ENCODE measurements around the gene MLKL. TPM values are rescaled to one million over a fixed set of nuclear protein-coding genes. Genes with fewer than 3 reads are reported as not detected.

Gene MLKL
- total RNA-seq, 1 experiment from 2014 or later: 4.3 TPM

GRCh38 chr16:74682556-74682955 is 18.1 kb downstream of the MLKL start (continued):
- TF ChIP-seq CDX4 (CRISPR knock-in tag; IDR thresholded peaks at IDR 0.05; ENCODE audit: borderline replicate concordance): no peak
- TF ChIP-seq ATF2 (CRISPR knock-in tag; IDR thresholded peaks at IDR 0.05; ENCODE audit: borderline replicate concordance, low read depth): no peak
- no peak for TF ChIP-seq TEAD1 (CRISPR knock-in tag; IDR thresholded peaks at IDR 0.05)
- no peak for TF ChIP-seq CBFB (CRISPR knock-in tag; IDR thresholded peaks at IDR 0.05; ENCODE audit: low read depth)
- no peak for TF ChIP-seq SMAD3 (CRISPR knock-in tag; IDR thresholded peaks at IDR 0.05; ENCODE audit: borderline replicate concordance)
- no peak for TF ChIP-seq FOXP1 (CRISPR knock-in tag; IDR thresholded peaks at IDR 0.05; ENCODE audit: borderline replicate concordance)

- DNase-seq (ENCODE audit: low spot score) (no peak), ATAC-seq (no peak)
- Mint-ChIP-seq H3K4me1 (peaks cover 9% of the 10 kb centered on the region), H3K27ac (no peak overlapping the region; the same call in 1 of the 2 replicates), H3K9me3 (no peaks in the 10 kb centered on the region), H3K27me3 (ENCODE audit: low read depth) (no peaks in the 10 kb centered on the region), H3K4me3 (no peak overlapping the region), H3K36me3 (no peaks in the 10 kb centered on the region)
- no peak for TF ChIP-seq IRF1 (CRISPR knock-in tag; IDR thresholded peaks at IDR 0.05)
- ChIA-PET POLR2A (no interaction called here), CTCF (interaction anchor here (4.7 kb wide), 1 partner anchor 13 kb away, joined by 35 read pairs; the partner anchor contains the start of gene RFWD3)
Observed at GRCh38 chr16:74680681-74681080, 20.0 kb downstream of the MLKL start.

GRCh38 chr16:74679983-74680382 is 20.7 kb downstream of the MLKL start:
- H3K9me3 Mint-ChIP-seq: no peaks in the 10 kb centered on the region
- H3K4me1 Mint-ChIP-seq: peaks cover 9% of the 10 kb centered on the region
- POLR2A ChIA-PET: interaction anchor here (0.9 kb wide), 1 partner anchor 13 kb away, joined by 7 read pairs; the partner anchor contains the start of gene RFWD3
- CTCF ChIA-PET: interaction anchor here (4.7 kb wide), 1 partner anchor 12 kb away, joined by 35 read pairs; the partner anchor contains the start of gene RFWD3
- H3K27ac Mint-ChIP-seq: no peak overlapping the region
- TF ChIP-seq SOX15 (CRISPR knock-in tag; IDR thresholded peaks at IDR 0.05) (no peak), USF1 (CRISPR knock-in tag; IDR thresholded peaks at IDR 0.05) (no peak), ZNF416 (CRISPR knock-in tag; IDR thresholded peaks at IDR 0.05) (no peak), TCF7 (CRISPR knock-in tag; IDR thresholded peaks at IDR 0.05; ENCODE audit: low read depth) (no peak), ERG (CRISPR knock-in tag; IDR thresholded peaks at IDR 0.05) (no peak), ZBTB21 (CRISPR knock-in tag; IDR thresholded peaks at IDR 0.05; ENCODE audit: borderline replicate concordance) (no peak), NR1H2 (CRISPR knock-in tag; IDR thresholded peaks at IDR 0.05) (no peak), NR2C2 (CRISPR knock-in tag; IDR thresholded peaks at IDR 0.05) (no peak), MXD4 (CRISPR knock-in tag; IDR thresholded peaks at IDR 0.05; ENCODE audit: borderline replicate concordance) (no peak), FOXK1 (CRISPR knock-in tag; IDR thresholded peaks at IDR 0.05) (no peak), E2F1 (CRISPR knock-in tag; IDR thresholded peaks at IDR 0.05) (no peak), ZMAT4 (CRISPR knock-in tag; IDR thresholded peaks at IDR 0.05) (no peak), NFYB (CRISPR knock-in tag; conservative IDR thresholded peaks at IDR 0.05; ENCODE audit: low read depth) (no peak), GABPB1 (CRISPR knock-in tag; IDR thresholded peaks at IDR 0.05) (no peak)
- H3K4me3 Mint-ChIP-seq: no peak overlapping the region
- DNase-seq (ENCODE audit: low spot score) (no peak), ATAC-seq (no peak)
- no peaks in the 10 kb centered on the region for H3K27me3 Mint-ChIP-seq (ENCODE audit: low read depth)
- no peaks in the 10 kb centered on the region for H3K36me3 Mint-ChIP-seq

All from WTC11 (cell line).